Kidney (tissue), 14 donors: ENCODE results near the gene RND2. TPM values are rescaled to one million over a fixed set of nuclear protein-coding genes. Genes with fewer than 3 reads are reported as not detected.

Experiments used
- DNase-seq, 5 donors: peaks; one replicate each; pipeline ENCODE4 v3.0.0-alpha.2; 2013 to 2020
- FAIRE-seq: peaks from 2 replicates; lab custom pipeline; 2012; peaks lifted over from hg19 to GRCh38; lab: Jason Lieb, UNC
- H3K27ac ChIP-seq, 2 donors: one replicate each; pipeline ENCODE4 v1.7.0; 2013; ENCODE audit warnings: low read depth in 2 of 2, low read length in 2 of 2, inconsistent platforms in 1 of 2
- H3K27me3 ChIP-seq: one replicate; pipeline ENCODE4 v1.7.1; 2013; ENCODE audit warnings: low read length, inconsistent platforms; ENCODE audit not compliant: control insufficient read depth, insufficient read depth
- H3K36me3 ChIP-seq, 3 donors: one replicate each; pipeline versions ENCODE4 v1.7.0 to v1.7.1; 2013; ENCODE audit warnings: low read length in 3 of 3, control low read depth in 1 of 3, inconsistent platforms in 1 of 3; ENCODE audit not compliant: insufficient read depth in 3 of 3, control insufficient read depth in 2 of 3
- H3K4me1 ChIP-seq, 3 donors: one replicate each; pipeline versions ENCODE4 v1.7.0 to v1.7.1; 2013; ENCODE audit warnings: low read length in 3 of 3, inconsistent platforms in 1 of 3, low read depth in 1 of 3; ENCODE audit not compliant: control insufficient read depth in 2 of 3, insufficient read depth in 2 of 3
- H3K4me3 ChIP-seq, 3 donors: one replicate each; pipeline versions ENCODE4 v1.7.0 to v1.8.1; 2013; ENCODE audit warnings: low read length in 3 of 3, control low read depth in 1 of 3, inconsistent platforms in 1 of 3
- H3K9ac ChIP-seq, 3 donors: one replicate each; pipeline versions ENCODE4 v1.7.0 to v1.7.1; 2013; ENCODE audit warnings: low read length in 3 of 3, control low read depth in 1 of 3, inconsistent platforms in 1 of 3
- H3K9me3 ChIP-seq, 3 donors: one replicate each; pipeline versions ENCODE4 v1.7.0 to v1.7.1; 2013; ENCODE audit warnings: low read length in 3 of 3, control low read depth in 1 of 3, inconsistent platforms in 1 of 3; ENCODE audit not compliant: control insufficient read depth in 2 of 3, insufficient read depth in 1 of 3
- intact Hi-C: fragments of 100-400 bp; cut with DNase I; formaldehyde crosslinking; loops from one replicate; pipeline ENCODE4 v1.11.1; 2022
- polyA plus RNA-seq: library from polyadenylated mRNA; stranded (reverse); fragments of 350-450 nt; fragmentation: Illumina TruSeq; extraction: RNeasy Lipid Tissue Mini Kit (QIAGEN cat#74804); gene quantifications from one replicate; pipeline ENCODE4 v1.2.3, GENCODE V29; 2014; ENCODE audit warnings: low read depth, low replicate concordance; ENCODE audit not compliant: insufficient read depth
- total RNA-seq: library from RNA; stranded (reverse); fragmentation: NEBNext Ultra II Directional; extraction: Animal tissue kit (Norgen Biotek cat#: 25700); gene quantifications from one replicate; pipeline ENCODE4 v1.2.1, GENCODE V29; 2021
- TF ChIP-seq, protein P1 (sequence below): IDR thresholded peaks from 3 replicates; pipeline ENCODE4 v1.5.1; 2012; ENCODE audit warnings: mild to moderate bottlenecking, moderate library complexity, borderline replicate concordance; ENCODE audit not compliant: insufficient read depth; ENCODE audit errors: extremely low read depth
- donor health status: control.
- donor health status: control.
- donor health status: control.
- donor health status: control.
- donor health status: control.
- donor health status: DM: yes; HTN: yes; CAD: no.
- donor health status: Normal renal cell carcinoma (clear cell type).

Gene RND2
- total and polyA plus RNA-seq, 2 donors from 2014 or later = 0.63 to 2.3 TPM

DNA sequence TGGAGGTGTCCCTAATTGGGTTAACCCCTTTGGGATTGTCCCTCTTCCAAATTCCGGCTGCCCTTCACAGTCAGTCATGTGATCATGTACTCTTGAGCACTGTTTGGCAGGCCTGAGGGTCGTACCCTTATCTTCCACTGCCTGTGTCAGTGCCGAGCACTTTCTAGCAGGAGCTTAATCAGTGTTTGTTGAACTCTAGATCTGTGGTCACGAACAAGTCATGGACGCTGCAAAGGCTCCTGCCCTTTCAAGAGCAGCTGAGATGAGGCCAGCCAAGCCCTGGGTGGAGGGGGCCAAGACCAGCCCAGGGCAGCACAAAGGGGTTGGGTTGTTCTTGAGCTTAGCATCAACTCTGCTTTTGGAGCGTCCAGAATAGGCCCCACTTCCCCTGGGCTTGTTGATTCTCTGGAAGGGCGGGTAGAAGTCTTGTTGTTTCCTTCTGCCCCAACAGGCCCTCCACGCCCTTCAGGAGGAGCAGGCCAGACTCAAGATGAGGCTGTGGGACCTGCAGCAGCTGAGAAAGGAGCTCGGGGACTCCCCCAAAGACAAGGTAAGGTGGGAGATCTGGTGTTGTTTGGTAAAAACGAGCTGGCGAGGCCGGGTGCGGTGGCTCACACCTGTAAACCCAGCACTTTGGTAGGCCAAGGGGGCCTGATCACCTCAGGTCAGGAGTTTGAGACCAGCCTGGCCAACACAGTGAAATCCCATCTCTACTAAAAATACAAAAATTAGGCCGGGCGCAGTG, 13.1 kb upstream of the RND2 start:
- Histone ChIP-seq H3K36me3 (peaks cover 0 to 7% (median 5%) of the 10 kb centered on the region in 3 donors), H3K27me3 (no peaks in the 10 kb centered on the region), H3K4me3 (no peak overlapping the region), H3K4me1 (peaks cover 0 to 8% (median 0%) of the 10 kb centered on the region in 3 donors), H3K27ac (no peak overlapping the region), H3K9me3 (no peaks in the 10 kb centered on the region), H3K9ac (no peak overlapping the region)
- TF ChIP-seq, protein P1, sequence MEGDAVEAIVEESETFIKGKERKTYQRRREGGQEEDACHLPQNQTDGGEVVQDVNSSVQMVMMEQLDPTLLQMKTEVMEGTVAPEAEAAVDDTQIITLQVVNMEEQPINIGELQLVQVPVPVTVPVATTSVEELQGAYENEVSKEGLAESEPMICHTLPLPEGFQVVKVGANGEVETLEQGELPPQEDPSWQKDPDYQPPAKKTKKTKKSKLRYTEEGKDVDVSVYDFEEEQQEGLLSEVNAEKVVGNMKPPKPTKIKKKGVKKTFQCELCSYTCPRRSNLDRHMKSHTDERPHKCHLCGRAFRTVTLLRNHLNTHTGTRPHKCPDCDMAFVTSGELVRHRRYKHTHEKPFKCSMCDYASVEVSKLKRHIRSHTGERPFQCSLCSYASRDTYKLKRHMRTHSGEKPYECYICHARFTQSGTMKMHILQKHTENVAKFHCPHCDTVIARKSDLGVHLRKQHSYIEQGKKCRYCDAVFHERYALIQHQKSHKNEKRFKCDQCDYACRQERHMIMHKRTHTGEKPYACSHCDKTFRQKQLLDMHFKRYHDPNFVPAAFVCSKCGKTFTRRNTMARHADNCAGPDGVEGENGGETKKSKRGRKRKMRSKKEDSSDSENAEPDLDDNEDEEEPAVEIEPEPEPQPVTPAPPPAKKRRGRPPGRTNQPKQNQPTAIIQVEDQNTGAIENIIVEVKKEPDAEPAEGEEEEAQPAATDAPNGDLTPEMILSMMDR = no peak
- FAIRE-seq (no peak), DNase-seq (peak in 1 of 5 donors; percentile 77)
- intact Hi-C loops = no loop called here

DNA sequence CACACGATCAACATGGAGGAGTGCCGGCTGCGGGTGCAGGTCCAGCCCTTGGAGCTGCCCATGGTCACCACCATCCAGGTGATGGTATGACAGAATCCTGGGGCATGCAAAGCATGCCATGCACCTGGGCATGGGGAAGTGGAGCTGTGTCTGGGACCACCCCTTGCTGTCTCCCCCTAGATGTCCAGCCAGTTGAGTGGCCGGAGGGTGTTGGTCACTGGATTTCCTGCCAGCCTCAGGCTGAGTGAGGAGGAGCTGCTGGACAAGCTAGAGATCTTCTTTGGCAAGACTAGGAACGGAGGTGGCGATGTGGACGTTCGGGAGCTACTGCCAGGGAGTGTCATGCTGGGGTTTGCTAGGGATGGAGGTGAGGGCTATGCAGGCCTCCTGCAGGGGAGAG, 11.7 kb upstream of the RND2 start:
- peaks cover 0 to 7% (median 5%) of the 10 kb centered on the region in 3 donors for H3K36me3 ChIP-seq
- no peak overlapping the region for H3K9ac ChIP-seq
- TF ChIP-seq, protein P1 = no peak
- FAIRE-seq (no peak), DNase-seq (peak in 1 of 5 donors; percentile 54)
- H3K27ac ChIP-seq = no peak overlapping the region
- no peak overlapping the region for H3K4me3 ChIP-seq
- no peaks in the 10 kb centered on the region for H3K27me3 ChIP-seq
- intact Hi-C loops = no loop called here
- H3K4me1 ChIP-seq = peaks cover 0 to 7% (median 0%) of the 10 kb centered on the region in 3 donors
- H3K9me3 ChIP-seq = no peaks in the 10 kb centered on the region

DNA sequence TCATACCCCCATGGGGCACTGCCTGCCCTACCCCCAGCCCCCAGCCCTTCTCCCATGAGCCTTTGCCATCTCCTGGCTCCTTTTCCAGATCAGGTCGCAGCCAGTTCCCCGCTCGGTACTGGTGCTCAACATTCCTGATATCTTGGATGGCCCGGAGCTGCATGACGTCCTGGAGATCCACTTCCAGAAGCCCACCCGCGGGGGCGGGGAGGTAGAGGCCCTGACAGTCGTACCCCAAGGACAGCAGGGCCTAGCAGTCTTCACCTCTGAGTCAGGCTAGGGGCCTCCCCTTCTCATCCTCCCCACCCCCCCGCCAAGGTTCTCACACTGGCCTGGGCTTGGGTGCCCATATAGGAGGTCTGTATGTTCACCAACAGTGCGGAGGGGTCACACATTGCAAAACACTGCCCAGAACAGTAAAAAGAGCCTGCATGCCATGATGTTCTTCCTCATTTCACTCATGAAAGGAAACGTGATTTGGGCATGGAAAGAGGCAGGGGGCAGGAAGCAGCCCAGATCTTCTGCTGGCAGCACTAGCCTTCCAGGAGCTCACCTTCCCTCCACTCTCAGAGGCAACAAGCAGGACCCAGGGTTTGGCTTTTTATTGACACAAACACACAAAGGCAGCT, 10.9 kb upstream of the RND2 start:
- H3K4me3 ChIP-seq = no peak overlapping the region
- FAIRE-seq (no peak), DNase-seq (no peak)
- no peak overlapping the region for H3K27ac ChIP-seq
- no peaks in the 10 kb centered on the region for H3K27me3 ChIP-seq
- TF ChIP-seq, protein P1 = no peak
- H3K4me1 ChIP-seq = peaks cover 0 to 11% (median 0%) of the 10 kb centered on the region in 3 donors
- intact Hi-C loops = no loop called here
- no peaks in the 10 kb centered on the region for H3K9me3 ChIP-seq
- H3K9ac ChIP-seq = no peak overlapping the region
- H3K36me3 ChIP-seq = peaks cover 0 to 7% (median 5%) of the 10 kb centered on the region in 3 donors
